Fibroblast of lung (primary cell): ENCODE data around the gene UBXN2A. TPM values are rescaled to one million over a fixed set of nuclear protein-coding genes. Genes with fewer than 3 reads are reported as not detected.

Source experiments
- DNase-seq, 2 donors: peaks; one replicate each; pipeline versions ENCODE4 v3.0.0 to v3.0.0-alpha.2; 2010; ENCODE audit warnings: low read depth in 2 of 2
- H2AFZ ChIP-seq: 2 replicates; pipeline ENCODE4 v1.5.1; 2012; ENCODE audit warnings: low read length, control low read depth, inconsistent platforms
- H3K27ac ChIP-seq: 2 replicates; pipeline ENCODE4 v1.5.1; 2011; ENCODE audit warnings: low read length, control low read depth; ENCODE audit not compliant: insufficient read depth
- H3K27me3 ChIP-seq: 2 replicates; pipeline ENCODE4 v1.5.1; 2011; ENCODE audit warnings: mild to moderate bottlenecking, low read length; ENCODE audit not compliant: control insufficient read depth, insufficient read depth
- H3K36me3 ChIP-seq: 2 replicates; pipeline ENCODE4 v1.5.1; 2011; ENCODE audit warnings: low read length; ENCODE audit not compliant: control insufficient read depth, insufficient read depth
- H3K4me1 ChIP-seq: 2 replicates; pipeline ENCODE4 v1.5.1; 2011; ENCODE audit warnings: low read length; ENCODE audit not compliant: control insufficient read depth, insufficient read depth; ENCODE audit errors: extremely low read depth
- H3K4me2 ChIP-seq: 2 replicates; pipeline ENCODE4 v1.5.1; 2011; ENCODE audit warnings: low read length, control low read depth; ENCODE audit not compliant: insufficient read depth; ENCODE audit errors: extremely low read depth
- H3K4me3 ChIP-seq, 4 experiments: fragments of 200-600 bp in 1 of 4; sonication (generic) in 1 of 4; replicated peaks in 1 of 4; 2 replicates each; pipeline ENCODE4 v1.5.1; 2011 to 2016; ENCODE audit warnings: low read length in 4 of 4, low read depth in 3 of 4, mild to moderate bottlenecking in 3 of 4, control low read depth in 2 of 4, inconsistent platforms in 1 of 4, mixed read lengths in 1 of 4; ENCODE audit not compliant: insufficient read depth in 1 of 4; ENCODE audit errors: control extremely low read depth in 1 of 4
- H3K79me2 ChIP-seq: 2 replicates; pipeline ENCODE4 v1.5.1; 2012; ENCODE audit warnings: mild to moderate bottlenecking, low read length, inconsistent platforms; ENCODE audit not compliant: control insufficient read depth, insufficient read depth
- H3K9ac ChIP-seq: 2 replicates; pipeline ENCODE4 v1.5.1; 2011; ENCODE audit warnings: mild to moderate bottlenecking, low read length, control low read depth; ENCODE audit not compliant: insufficient read depth
- H3K9me3 ChIP-seq: 2 replicates; pipeline ENCODE4 v1.5.1; 2012; ENCODE audit warnings: low read depth, low read length; ENCODE audit not compliant: control insufficient read depth, insufficient read depth
- H4K20me1 ChIP-seq: 2 replicates; pipeline ENCODE4 v1.5.1; 2011; ENCODE audit warnings: low read length; ENCODE audit not compliant: control insufficient read depth, insufficient read depth; ENCODE audit errors: extremely low read depth
- CTCF ChIP-seq, 2 donors: IDR thresholded peaks in 1 of 2; conservative IDR thresholded peaks in 1 of 2; 1 replicate in 1 of 2; 2 replicates in 1 of 2; pipeline ENCODE4 v1.5.1; 2011 to 2012; ENCODE audit warnings: low read length in 2 of 2, control low read depth in 1 of 2, inconsistent platforms in 1 of 2, low read depth in 1 of 2, mild to moderate bottlenecking in 1 of 2
- EZH2 ChIP-seq: IDR thresholded peaks from 2 replicates; pipeline ENCODE4 v1.5.1; 2012; ENCODE audit warnings: low read length, control low read depth, mild to moderate bottlenecking; ENCODE audit errors: missing control alignments
- polyA plus RNA-seq, 2 donors: library from polyadenylated mRNA; depleted of rRNA in 1 of 2; stranded (reverse) in 1 of 2; unstranded in 1 of 2; fragments of >200 nt; gene quantifications; 2 replicates each; pipeline ENCODE4 v1.2.1, GENCODE V29; 2011 to 2012; ENCODE audit warnings: missing spikeins in 1 of 2
- total RNA-seq: library from RNA; depleted of rRNA; stranded (reverse); fragments of >200 nt; gene quantifications from 2 replicates; pipeline ENCODE4 v1.2.1, GENCODE V29; 2014

The UBXN2A gene
- total and polyA plus RNA-seq, 2 donors (not counting 1 experiment from before 2014, with no cell fraction given): 12.8 to 12.9 TPM

GRCh38 chr2:24052951-24053350 is 112.7 kb downstream of the UBXN2A start:
- Histone ChIP-seq H2AFZ (no peak overlapping the region), H3K9ac (no peak overlapping the region), H3K9me3 (no peaks in the 10 kb centered on the region), H3K27me3 (no peaks in the 10 kb centered on the region), H3K4me2 (no peak overlapping the region), H4K20me1 (no peaks in the 10 kb centered on the region), H3K4me1 (peaks cover 2% of the 10 kb centered on the region), H3K4me3 (no peak overlapping the region), H3K79me2 (no peaks in the 10 kb centered on the region), H3K27ac (no peak overlapping the region), H3K36me3 (no peaks in the 10 kb centered on the region)
- no peak for DNase-seq
- TF ChIP-seq EZH2 (no peak), CTCF (conservative IDR thresholded peaks at IDR 0.05 in 1 of 2, IDR thresholded peaks at IDR 0.05 in 1 of 2; ENCODE audit: low read depth in 1 of 2, low read length in 2 of 2) (no peak)

Other genes starting within 250 kb of the UBXN2A start
- 9.0 and 11.4 TPM in 2 replicates for gene ATAD2B, start 13.3 kb upstream of the UBXN2A start, total RNA-seq
- gene ATAD2B, start 13.3 kb upstream of the UBXN2A start, polyA plus RNA-seq: 3.0 and 3.6 TPM in 2 replicates
- 0.17 TPM in 1 of 2 replicates, not detected in the other for gene MFSD2B, start 69.6 kb downstream of the UBXN2A start, total RNA-seq
- gene MFSD2B, start 69.6 kb downstream of the UBXN2A start, polyA plus RNA-seq: 0.08 and 0.10 TPM in 2 replicates
- 9.5 and 10.4 TPM in 2 replicates for gene WDCP, start 106.9 kb downstream of the UBXN2A start, total RNA-seq
- 10.2 and 11.0 TPM in 2 replicates for gene WDCP, start 106.9 kb downstream of the UBXN2A start, polyA plus RNA-seq
- 4.9 and 12.1 TPM in 2 replicates for gene FKBP1B, start 109.3 kb downstream of the UBXN2A start, total RNA-seq
- gene FKBP1B, start 109.3 kb downstream of the UBXN2A start, polyA plus RNA-seq: 11.9 and 18.0 TPM in 2 replicates
- gene SF3B6, start 135.9 kb downstream of the UBXN2A start, total RNA-seq: 134 and 155 TPM in 2 replicates
- gene SF3B6, start 135.9 kb downstream of the UBXN2A start, polyA plus RNA-seq: 206 and 210 TPM in 2 replicates
- 47.3 and 75.5 TPM in 2 replicates for gene TP53I3, start 144.4 kb downstream of the UBXN2A start, total RNA-seq
- gene TP53I3, start 144.4 kb downstream of the UBXN2A start, polyA plus RNA-seq: 31.0 and 37.9 TPM in 2 replicates
- gene PFN4, start 182.9 kb downstream of the UBXN2A start, total RNA-seq: 0.66 and 1.5 TPM in 2 replicates
- 0.26 and 0.40 TPM in 2 replicates for gene PFN4, start 182.9 kb downstream of the UBXN2A start, polyA plus RNA-seq
- 11.9 and 12.6 TPM in 2 replicates for gene FAM228B, start 183.0 kb downstream of the UBXN2A start, total RNA-seq
- gene FAM228B, start 183.0 kb downstream of the UBXN2A start, polyA plus RNA-seq: 3.3 and 13.1 TPM in 2 replicates
- 0.51 and 0.99 TPM in 2 replicates for gene FAM228A, start 234.6 kb downstream of the UBXN2A start, total RNA-seq
- gene FAM228A, start 234.6 kb downstream of the UBXN2A start, polyA plus RNA-seq: 0.08 and 4.3 TPM in 2 replicates